SH-SY5Y (cell line): Measurements from ENCODE around the gene LEPR.

ENCODE experiments used
- GATA2 ChIP-seq: IDR thresholded peaks from 2 replicates; pipeline ENCODE4 v1.6.1; 2011; ENCODE audit warnings: mild to moderate bottlenecking, low read depth, low read length
- GATA3 ChIP-seq: IDR thresholded peaks from 2 replicates; pipeline ENCODE4 v1.6.1; 2011; ENCODE audit warnings: low read depth, mild to moderate bottlenecking, low read length, moderate library complexity

DNA sequence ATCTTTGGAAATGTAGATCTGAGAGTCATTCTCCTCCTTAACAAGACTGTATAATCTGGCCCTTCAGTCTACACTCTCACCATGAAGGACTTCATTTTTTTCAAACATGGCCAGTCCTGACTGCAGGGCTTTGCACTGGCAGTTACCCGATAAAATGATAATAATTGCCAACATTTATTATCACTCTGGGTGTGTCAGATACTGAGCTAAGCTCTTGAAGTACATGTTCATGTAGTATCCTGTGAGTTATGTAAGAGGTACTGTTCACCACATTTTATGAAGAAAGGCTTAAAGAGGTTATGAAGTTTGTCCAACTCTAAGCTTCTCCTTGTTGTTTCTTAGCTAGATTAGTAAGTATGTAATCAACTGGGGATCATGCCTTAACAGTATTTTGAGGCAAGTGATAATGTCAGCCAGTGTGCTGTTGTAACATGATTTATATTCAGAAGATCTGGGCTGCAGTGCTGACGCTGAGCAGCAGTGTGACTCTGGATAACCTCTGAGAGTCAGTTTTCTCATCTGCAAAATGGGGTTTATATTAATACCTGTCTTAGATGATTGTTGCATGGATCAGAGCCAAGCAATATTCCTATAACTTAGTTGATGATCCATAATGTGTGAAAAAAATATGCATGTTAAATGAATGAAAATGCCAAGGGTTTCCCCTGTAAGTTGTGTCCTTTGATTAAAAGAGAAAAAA lies 42.1 kb upstream of the LEPR start:
- TF ChIP-seq GATA3 (no peak), GATA2 (no peak)
